Colonic mucosa (tissue), 4 donors: ENCODE measurements around the gene PPP1R14C. TPM values are rescaled to one million over a fixed set of nuclear protein-coding genes. Genes with fewer than 3 reads are reported as not detected.

Experiments
- DNase-seq: peaks from one replicate; pipeline ENCODE4 v3.0.0-alpha.2; 2020
- H3K27ac ChIP-seq: fragments of 200-600 bp; one replicate; pipeline ENCODE4 v1.8.0; 2021
- H3K27me3 ChIP-seq: fragments of 200-600 bp; one replicate; pipeline ENCODE4 v1.8.0; 2021
- H3K36me3 ChIP-seq: fragments of 200-600 bp; one replicate; pipeline ENCODE4 v1.8.0; 2021
- H3K4me1 ChIP-seq: fragments of 200-600 bp; one replicate; pipeline ENCODE4 v1.8.0; 2021; ENCODE audit warnings: mild to moderate bottlenecking
- H3K4me3 ChIP-seq: fragments of 200-600 bp; one replicate; pipeline ENCODE4 v1.8.0; 2021
- H3K9ac ChIP-seq, 2 donors: one replicate each; pipeline ENCODE4 v1.7.0; 2013; ENCODE audit warnings: control low read depth in 2 of 2, low read depth in 2 of 2, low read length in 2 of 2
- H3K9me3 ChIP-seq: fragments of 200-600 bp; one replicate; pipeline ENCODE4 v1.8.0; 2021
- CTCF ChIP-seq: fragments of 200-600 bp; IDR thresholded peaks from one replicate; pipeline ENCODE4 v1.8.0; 2022; ENCODE audit warnings: antibody characterized with exemption, mild to moderate bottlenecking
- intact Hi-C: fragments of 100-400 bp; cut with DNase I; formaldehyde crosslinking; loops from one replicate; pipeline ENCODE4 v1.14.1; 2022
- total RNA-seq, 2 donors: library from RNA; stranded (reverse); fragmentation: NEBNext Ultra II Directional in 1 of 2; extraction: Animal tissue kit (Norgen Biotek cat#: 25700) in 1 of 2; gene quantifications; one replicate each; pipeline ENCODE4 v1.2.1, GENCODE V29; 2021
- donor health status: healthy.
- donor health status: DM: no; HTN: no; CAD: no.
- donor health status: DM: no; HTN: no; CAD: no.

The PPP1R14C gene
- total RNA-seq, 2 donors from 2014 or later: 23.7 to 27.3 TPM

GRCh38 chr6:150253489-150253888, 110.6 kb downstream of the PPP1R14C start:
- no peaks in the 10 kb centered on the region for H3K27me3 ChIP-seq
- intact Hi-C loops: no loop called here
- no peak for TF ChIP-seq CTCF
- no peaks in the 10 kb centered on the region for H3K4me1 ChIP-seq
- H3K9me3 ChIP-seq: no peaks in the 10 kb centered on the region
- no peak for DNase-seq
- no peak overlapping the region for H3K4me3 ChIP-seq
- H3K27ac ChIP-seq: no peak overlapping the region
- no peak overlapping the region for H3K9ac ChIP-seq
- no peaks in the 10 kb centered on the region for H3K36me3 ChIP-seq

GRCh38 chr6:150254770-150255169, 111.9 kb downstream of the PPP1R14C start:
- no peak for TF ChIP-seq CTCF
- no peak for DNase-seq
- intact Hi-C loops: no loop called here
- H3K27ac ChIP-seq: no peak overlapping the region
- no peaks in the 10 kb centered on the region for H3K36me3 ChIP-seq
- H3K4me3 ChIP-seq: no peak overlapping the region
- no peaks in the 10 kb centered on the region for H3K27me3 ChIP-seq
- no peak overlapping the region for H3K9ac ChIP-seq
- H3K9me3 ChIP-seq: no peaks in the 10 kb centered on the region
- H3K4me1 ChIP-seq: no peaks in the 10 kb centered on the region

DNA sequence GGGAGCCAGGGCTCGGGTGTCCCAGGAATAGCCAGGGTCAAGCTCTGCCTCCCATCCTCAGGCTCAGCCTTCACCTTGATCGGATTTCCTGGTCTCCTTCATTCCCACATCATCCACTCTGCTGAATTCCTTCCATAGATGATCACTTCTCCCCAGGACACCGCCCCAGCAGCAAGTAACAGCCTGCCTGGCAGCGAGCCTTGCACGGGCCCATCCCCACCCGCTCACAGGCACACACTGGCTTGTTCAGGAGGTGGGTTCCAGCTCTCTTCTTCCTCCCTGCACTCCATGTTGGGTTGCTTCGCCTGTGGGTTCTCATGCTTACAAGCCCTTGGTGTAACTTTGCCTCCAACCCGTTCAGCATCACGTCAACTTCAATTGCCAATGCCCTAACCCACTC, 113.0 kb downstream of the PPP1R14C start:
- DNase-seq: no peak
- no peaks in the 10 kb centered on the region for H3K4me1 ChIP-seq
- no peak overlapping the region for H3K9ac ChIP-seq
- H3K4me3 ChIP-seq: no peak overlapping the region
- no peaks in the 10 kb centered on the region for H3K36me3 ChIP-seq
- TF ChIP-seq CTCF: no peak
- H3K27ac ChIP-seq: no peak overlapping the region
- H3K27me3 ChIP-seq: no peaks in the 10 kb centered on the region
- H3K9me3 ChIP-seq: no peaks in the 10 kb centered on the region
- intact Hi-C loops: no loop called here

DNA sequence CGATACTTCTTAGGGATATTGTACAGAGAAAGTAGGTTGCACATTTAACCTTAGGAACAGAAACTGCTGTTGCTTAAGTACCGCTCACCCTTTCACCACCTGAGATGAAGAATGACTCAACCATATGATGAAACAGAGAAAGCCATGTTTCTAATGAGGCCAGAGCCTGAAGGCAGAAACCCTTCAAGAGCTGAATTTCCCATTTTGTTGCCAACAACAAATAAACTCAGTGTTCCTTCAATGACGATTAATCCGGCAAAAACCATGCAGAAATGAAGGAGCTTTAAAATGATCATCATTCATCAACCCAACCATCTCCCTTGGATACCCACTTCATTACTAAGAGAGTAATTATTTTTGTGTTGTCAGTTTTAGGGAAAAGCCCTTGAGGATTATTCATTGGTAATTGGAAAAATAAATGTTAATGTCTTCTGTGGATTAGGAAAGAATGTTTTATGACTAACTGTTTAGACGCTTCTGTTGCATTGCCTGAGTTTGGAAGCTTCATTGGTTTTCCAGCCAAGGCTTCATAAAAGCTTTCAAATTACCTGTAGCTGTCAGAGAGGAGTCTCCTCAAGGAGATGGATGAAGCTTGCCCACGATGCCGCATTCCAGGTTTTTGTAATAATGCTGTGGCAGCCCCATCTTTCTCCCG, 113.9 kb downstream of the PPP1R14C start:
- H3K9me3 ChIP-seq: no peaks in the 10 kb centered on the region
- H3K36me3 ChIP-seq: no peaks in the 10 kb centered on the region
- intact Hi-C loops: no loop called here
- no peak overlapping the region for H3K9ac ChIP-seq
- TF ChIP-seq CTCF: no peak
- H3K4me3 ChIP-seq: no peak overlapping the region
- H3K4me1 ChIP-seq: no peaks in the 10 kb centered on the region
- no peak overlapping the region for H3K27ac ChIP-seq
- no peak for DNase-seq
- no peaks in the 10 kb centered on the region for H3K27me3 ChIP-seq

GRCh38 chr6:150258381-150258780, 115.5 kb downstream of the PPP1R14C start:
- no peaks in the 10 kb centered on the region for H3K36me3 ChIP-seq
- no peak for TF ChIP-seq CTCF
- no peaks in the 10 kb centered on the region for H3K27me3 ChIP-seq
- no peak for DNase-seq
- H3K4me1 ChIP-seq: no peaks in the 10 kb centered on the region
- no peak overlapping the region for H3K27ac ChIP-seq
- no peak overlapping the region for H3K9ac ChIP-seq
- H3K9me3 ChIP-seq: no peaks in the 10 kb centered on the region
- intact Hi-C loops: no loop called here
- H3K4me3 ChIP-seq: no peak overlapping the region
